Neuronal stem cell (in vitro differentiated cells): ENCODE results near the gene OR9A2.
A peak's percentile ranks its signal among the peaks of the same experiment; 100 is the strongest.

ENCODE experiments used
- DNase-seq: peaks from one replicate; pipeline ENCODE4 v3.0.0-alpha.2; 2013; ENCODE audit warnings: low spot score
- H2AFZ ChIP-seq: one replicate; pipeline ENCODE4 v1.6.1; 2013; ENCODE audit warnings: mild to moderate bottlenecking, low read length, inconsistent platforms
- H2AK5ac ChIP-seq: 2 replicates; pipeline ENCODE4 v1.6.1; 2013; ENCODE audit warnings: low read depth, mild to moderate bottlenecking, inconsistent platforms, low read length, moderate library complexity, mixed read lengths
- H2BK120ac ChIP-seq: 2 replicates; pipeline ENCODE4 v1.6.1; 2013; ENCODE audit warnings: low read depth, mild to moderate bottlenecking, inconsistent platforms, low read length, moderate library complexity, mixed read lengths
- H2BK12ac ChIP-seq: one replicate; pipeline ENCODE4 v1.6.1; 2013; ENCODE audit warnings: low read length, inconsistent platforms
- H2BK15ac ChIP-seq: 2 replicates; pipeline ENCODE4 v1.6.1; 2013; ENCODE audit warnings: mild to moderate bottlenecking, low read length, inconsistent platforms, mixed read lengths
- H2BK5ac ChIP-seq: one replicate; pipeline ENCODE4 v1.6.1; 2013; ENCODE audit warnings: inconsistent platforms, mild to moderate bottlenecking, low read length, moderate library complexity
- H3K14ac ChIP-seq: one replicate; pipeline ENCODE4 v1.6.1; 2013; ENCODE audit warnings: low read length, inconsistent platforms
- H3K18ac ChIP-seq: 2 replicates; pipeline ENCODE4 v1.6.1; 2013; ENCODE audit warnings: low read length, inconsistent platforms
- H3K23ac ChIP-seq: 2 replicates; pipeline ENCODE4 v1.6.1; 2013; ENCODE audit warnings: low read depth, mild to moderate bottlenecking, mixed read lengths, low read length, inconsistent platforms; ENCODE audit not compliant: poor library complexity
- H3K27ac ChIP-seq: replicated peaks from 3 replicates; pipeline ENCODE4 v1.5.1; 2013; ENCODE audit warnings: low read length, inconsistent platforms
- H3K27me3 ChIP-seq, 3 experiments: 2 replicates each; pipeline ENCODE4 v1.6.1; 2013; ENCODE audit warnings: low read length in 3 of 3, mild to moderate bottlenecking in 2 of 3, inconsistent platforms in 1 of 3, low read depth in 1 of 3, mixed read lengths in 1 of 3, moderate library complexity in 1 of 3; ENCODE audit not compliant: control insufficient read depth in 3 of 3, insufficient read depth in 3 of 3
- H3K36me3 ChIP-seq, 2 donors: replicated peaks in 1 of 2; 2 replicates each; pipeline ENCODE4 v1.6.1; 2013; ENCODE audit warnings: low read length in 2 of 2; ENCODE audit not compliant: control insufficient read depth in 2 of 2, insufficient read depth in 2 of 2
- H3K4ac ChIP-seq: 2 replicates; pipeline ENCODE4 v1.6.1; 2013; ENCODE audit warnings: inconsistent platforms, mild to moderate bottlenecking, low read length, moderate library complexity
- H3K4me1 ChIP-seq, 2 donors: 1 replicate in 1 of 2; 2 replicates in 1 of 2; pipeline ENCODE4 v1.6.1; 2013; ENCODE audit warnings: low read length in 2 of 2, low read depth in 1 of 2; ENCODE audit not compliant: control insufficient read depth in 2 of 2, insufficient read depth in 1 of 2
- H3K4me2 ChIP-seq: one replicate; pipeline ENCODE4 v1.6.1; 2013; ENCODE audit warnings: mild to moderate bottlenecking, low read length, inconsistent platforms; ENCODE audit not compliant: insufficient read depth, poor library complexity, severe bottlenecking
- H3K4me3 ChIP-seq, 2 donors: 2 replicates each; pipeline ENCODE4 v1.5.1; 2013; ENCODE audit warnings: low read length in 2 of 2, mild to moderate bottlenecking in 2 of 2, inconsistent platforms in 1 of 2, moderate library complexity in 1 of 2
- H3K79me1 ChIP-seq: one replicate; pipeline ENCODE4 v1.6.1; 2013; ENCODE audit warnings: low read depth, mild to moderate bottlenecking, inconsistent platforms, low read length, moderate library complexity
- H3K9ac ChIP-seq: one replicate; pipeline ENCODE4 v1.6.1; 2013; ENCODE audit warnings: mild to moderate bottlenecking, low read depth, low read length, inconsistent platforms; ENCODE audit not compliant: poor library complexity
- H3K9me3 ChIP-seq, 2 donors: replicated peaks in 1 of 2; 2 replicates each; pipeline versions ENCODE3 to v1.6.1; 2013; ENCODE audit warnings: low read length in 2 of 2, mild to moderate bottlenecking in 2 of 2, inconsistent platforms in 1 of 2, low read depth in 1 of 2, mixed read lengths in 1 of 2, moderate library complexity in 1 of 2; ENCODE audit not compliant: control insufficient read depth in 2 of 2, insufficient read depth in 1 of 2
- H4K8ac ChIP-seq: one replicate; pipeline ENCODE4 v1.6.1; 2013; ENCODE audit warnings: low read depth, mild to moderate bottlenecking, inconsistent platforms, low read length, moderate library complexity
- H4K91ac ChIP-seq: one replicate; pipeline ENCODE4 v1.6.1; 2013; ENCODE audit warnings: low read length, low read depth, mild to moderate bottlenecking, inconsistent platforms; ENCODE audit not compliant: poor library complexity
- WGBS, 2 donors: extraction: QIAGEN DNeasy Blood & Tissue Kit; methylation state at CpG; one replicate each; pipeline ENCODE4 v1.1.7; 2013; ENCODE audit warnings: missing lambda C conversion rate in 2 of 2, mixed read lengths in 1 of 2; ENCODE audit not compliant: insufficient read length in 2 of 2, insufficient replicate concordance in 1 of 2; ENCODE audit errors: extremely low coverage in 2 of 2; 5-methylcytosine and 5-hydroxymethylcytosine counted together

OR9A2 gene

DNA sequence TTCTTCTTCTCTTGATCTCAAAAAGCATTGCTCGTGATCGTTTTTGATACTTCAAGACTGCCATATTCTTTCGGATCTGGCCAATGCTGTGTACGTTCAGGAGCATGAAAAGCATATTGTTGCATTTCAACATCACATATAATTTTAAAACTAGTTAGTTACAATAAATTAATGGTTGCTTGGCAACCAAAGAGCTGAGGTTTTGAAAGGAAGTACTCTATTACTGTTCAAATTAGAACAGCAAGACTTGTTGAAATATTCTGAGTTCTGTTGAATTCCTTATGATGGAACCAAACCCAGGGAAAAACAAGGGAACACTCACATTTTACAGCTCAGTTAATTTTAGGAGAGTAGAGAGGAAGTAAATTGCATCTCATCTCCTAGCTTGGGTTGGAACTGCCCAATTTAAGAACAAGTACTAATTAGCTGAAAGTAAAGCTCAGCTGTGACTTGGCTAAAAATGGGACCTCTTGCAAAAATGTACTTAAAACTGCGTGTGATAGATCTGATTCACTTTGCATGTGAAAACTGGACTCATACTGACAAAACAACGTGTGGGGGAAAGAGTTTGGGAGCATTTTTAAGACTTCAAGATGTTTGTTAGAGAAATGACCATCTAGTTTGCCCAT, 21.2 kb downstream of the OR9A2 start:
- Histone ChIP-seq H2BK5ac (no peak overlapping the region), H3K9ac (no peak overlapping the region), H3K14ac (no peak overlapping the region), H3K23ac (no peak overlapping the region), H3K4ac (no peak overlapping the region), H3K79me1 (no peaks in the 10 kb centered on the region), H3K27me3 (no peaks in the 10 kb centered on the region), H2BK15ac (no peak overlapping the region), H2AFZ (no peak overlapping the region), H4K91ac (no peak overlapping the region), H3K36me3 (no peaks in the 10 kb centered on the region), H3K18ac (no peak overlapping the region), H2AK5ac (no peak overlapping the region), H3K4me2 (no peak overlapping the region), H3K9me3 (no peaks in the 10 kb centered on the region), H4K8ac (no peak overlapping the region), H3K4me3 (no peak overlapping the region), H3K27ac (no peak overlapping the region), H3K4me1 (no peaks in the 10 kb centered on the region), H2BK120ac (no peak overlapping the region), H2BK12ac (no peak overlapping the region)
- WGBS, 2 donors: no CpG with 5 or more reads among the region's 6 CpGs
- no peak for DNase-seq

DNA sequence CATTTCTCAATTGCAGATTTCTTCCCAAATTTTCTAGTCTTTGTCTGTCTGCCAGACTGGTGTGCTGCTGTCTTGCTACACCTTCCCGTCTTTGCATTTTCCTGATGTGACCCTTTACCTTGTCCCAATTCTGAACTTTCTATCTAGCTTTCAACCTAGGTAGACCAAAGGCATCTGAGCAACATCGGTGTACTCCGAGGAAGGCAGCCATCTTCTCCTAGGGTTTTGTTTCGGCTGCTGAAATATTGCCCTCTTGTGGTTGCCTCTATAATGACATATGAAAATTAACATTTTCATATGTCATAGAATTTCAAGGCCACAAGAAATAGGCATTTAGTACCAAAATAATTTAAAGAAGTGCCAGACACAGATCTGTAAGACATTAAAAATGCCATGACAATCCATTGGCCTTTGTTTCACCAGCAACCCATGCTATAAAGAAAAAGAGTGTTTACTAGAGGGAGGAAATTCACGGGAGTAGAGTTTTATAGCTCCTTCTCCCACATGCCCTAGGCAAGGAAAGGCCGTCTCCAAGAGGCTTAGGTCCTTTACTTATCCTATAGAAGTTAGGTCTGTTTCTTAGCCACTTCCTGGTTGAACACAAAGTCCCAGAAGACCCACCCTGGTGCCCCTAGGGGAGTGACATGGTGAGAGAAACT, 23.4 kb downstream of the OR9A2 start:
- Histone ChIP-seq H3K27ac (no peak overlapping the region), H2AK5ac (no peak overlapping the region), H2AFZ (peak overlapping the region; percentile 82), H3K23ac (no peak overlapping the region), H3K4me2 (no peak overlapping the region), H2BK5ac (no peak overlapping the region), H3K4me3 (no peak overlapping the region), H3K4ac (no peak overlapping the region), H2BK12ac (no peak overlapping the region), H3K79me1 (no peaks in the 10 kb centered on the region), H3K36me3 (no peaks in the 10 kb centered on the region), H3K9ac (no peak overlapping the region), H3K18ac (no peak overlapping the region), H2BK15ac (no peak overlapping the region), H4K91ac (no peak overlapping the region), H3K4me1 (no peaks in the 10 kb centered on the region), H4K8ac (no peak overlapping the region), H3K14ac (no peak overlapping the region), H3K9me3 (no peaks in the 10 kb centered on the region), H3K27me3 (no peaks in the 10 kb centered on the region), H2BK120ac (no peak overlapping the region)
- DNase-seq: peak; percentile 15
- WGBS, 2 donors: no CpG with 5 or more reads among the region's 6 CpGs

DNA sequence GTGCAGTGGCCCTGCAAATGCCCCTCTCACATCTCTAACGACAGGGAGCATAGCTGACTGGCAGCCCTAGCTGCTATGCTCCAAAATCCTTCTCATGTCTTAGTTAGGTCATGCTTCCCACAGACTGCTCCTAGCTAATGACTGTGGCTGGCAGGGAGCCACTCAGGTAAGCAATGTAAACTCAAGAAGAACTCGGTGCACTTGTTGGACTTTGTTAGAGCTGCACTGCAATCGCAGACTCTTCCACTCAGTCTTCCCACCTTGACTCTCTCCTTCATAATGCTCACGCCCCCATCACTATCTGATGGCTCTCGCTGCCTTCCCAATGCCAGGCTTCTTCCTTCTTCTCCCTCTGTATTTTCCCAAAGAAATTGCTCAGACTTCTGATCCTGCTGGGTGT, 24.0 kb downstream of the OR9A2 start:
- WGBS, 2 donors: no CpG with 5 or more reads among the region's 5 CpGs
- no peak overlapping the region for H2BK120ac ChIP-seq
- no peaks in the 10 kb centered on the region for H3K27me3 ChIP-seq
- H2BK5ac ChIP-seq: no peak overlapping the region
- no peak overlapping the region for H3K14ac ChIP-seq
- H2AFZ ChIP-seq: peak overlapping the region; percentile 82
- no peak overlapping the region for H3K4me3 ChIP-seq
- no peak overlapping the region for H3K18ac ChIP-seq
- H4K91ac ChIP-seq: no peak overlapping the region
- no peak overlapping the region for H4K8ac ChIP-seq
- H3K23ac ChIP-seq: no peak overlapping the region
- H3K36me3 ChIP-seq: no peaks in the 10 kb centered on the region
- H3K9ac ChIP-seq: no peak overlapping the region
- DNase-seq: no peak
- no peak overlapping the region for H2AK5ac ChIP-seq
- H2BK15ac ChIP-seq: no peak overlapping the region
- no peak overlapping the region for H3K4me2 ChIP-seq
- H3K4ac ChIP-seq: no peak overlapping the region
- no peaks in the 10 kb centered on the region for H3K9me3 ChIP-seq
- no peak overlapping the region for H2BK12ac ChIP-seq
- H3K4me1 ChIP-seq: no peaks in the 10 kb centered on the region
- H3K79me1 ChIP-seq: no peaks in the 10 kb centered on the region
- H3K27ac ChIP-seq: no peak overlapping the region

DNA sequence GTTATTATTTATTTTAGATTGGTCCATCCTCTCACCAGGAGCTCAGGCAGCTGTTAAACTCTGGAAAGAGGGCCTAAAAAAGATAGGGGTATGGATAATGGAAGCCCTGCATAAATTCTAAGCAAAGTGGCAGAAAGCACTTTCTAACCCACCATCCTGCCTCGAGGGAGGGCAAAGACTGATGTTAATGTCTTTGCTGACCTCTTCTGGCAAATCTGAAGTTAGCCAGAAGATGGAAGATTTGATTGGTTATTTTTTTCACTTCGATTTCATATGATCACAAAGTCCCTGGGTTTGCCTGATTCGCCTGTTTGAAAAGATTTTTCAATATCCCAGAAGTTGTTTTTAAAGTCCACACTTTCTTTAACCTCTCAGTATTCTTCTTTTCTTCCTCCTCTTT, 24.8 kb downstream of the OR9A2 start:
- Histone ChIP-seq H3K9me3 (peaks cover 0 to 2% of the 10 kb centered on the region in 2 donors), H3K9ac (no peak overlapping the region), H3K79me1 (no peaks in the 10 kb centered on the region), H2BK5ac (no peak overlapping the region), H3K18ac (no peak overlapping the region), H2AK5ac (no peak overlapping the region), H2BK120ac (no peak overlapping the region), H3K4me1 (no peaks in the 10 kb centered on the region), H3K36me3 (no peaks in the 10 kb centered on the region), H2BK12ac (no peak overlapping the region), H3K14ac (no peak overlapping the region), H2BK15ac (no peak overlapping the region), H3K27me3 (no peaks in the 10 kb centered on the region), H3K27ac (no peak overlapping the region), H3K4ac (no peak overlapping the region), H4K8ac (no peak overlapping the region), H3K4me3 (no peak overlapping the region), H2AFZ (no peak overlapping the region), H3K4me2 (no peak overlapping the region), H4K91ac (no peak overlapping the region), H3K23ac (no peak overlapping the region)
- DNase-seq: no peak
- WGBS, 2 donors: no CpG with 5 or more reads among the region's 3 CpGs
